Astrocyte of the spinal cord (primary cell): ENCODE measurements around the gene ZCCHC7.

ENCODE experiments used
- DNase-seq: peaks from one replicate; pipeline ENCODE4 v3.0.0; 2011; ENCODE audit warnings: low read depth, low spot score
- H3K4me3 ChIP-seq: 2 replicates; pipeline ENCODE4 v1.5.1; 2011; ENCODE audit warnings: low read depth, mild to moderate bottlenecking, low read length, moderate library complexity
- in situ Hi-C: cut with HindIII; loops from 2 replicates; pipeline ENCODE4 v1.10.0; 2017; ENCODE audit warnings: low sequenced_read_pairs
- TF ChIP-seq, protein P1 (sequence below): IDR thresholded peaks from 2 replicates; pipeline ENCODE4 v1.5.1; 2012; ENCODE audit warnings: low read depth, mild to moderate bottlenecking, low read length, inconsistent platforms

Gene ZCCHC7

DNA sequence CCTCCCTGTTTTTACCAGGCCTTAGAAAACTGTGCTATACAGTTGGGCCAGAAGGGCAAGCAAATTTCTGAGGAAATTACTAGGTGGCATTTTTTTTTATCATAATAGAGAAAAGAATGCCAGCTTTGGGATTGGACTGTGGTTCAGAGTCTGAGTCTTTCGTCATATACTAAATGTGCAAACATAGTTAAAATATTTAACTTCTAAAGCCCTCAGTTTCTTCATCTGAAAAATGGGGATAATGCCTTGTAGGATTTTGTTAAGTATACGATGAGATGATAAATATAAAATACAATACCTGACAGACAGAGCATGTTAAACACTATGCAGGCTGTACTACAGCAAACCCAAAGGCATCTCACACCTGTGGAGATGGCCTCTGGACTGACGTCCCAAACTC, 214.9 kb downstream of the ZCCHC7 start:
- DNase-seq, result no peak
- no peak overlapping the region for H3K4me3 ChIP-seq
- in situ Hi-C loops, result no loop called here
- TF ChIP-seq, protein P1, sequence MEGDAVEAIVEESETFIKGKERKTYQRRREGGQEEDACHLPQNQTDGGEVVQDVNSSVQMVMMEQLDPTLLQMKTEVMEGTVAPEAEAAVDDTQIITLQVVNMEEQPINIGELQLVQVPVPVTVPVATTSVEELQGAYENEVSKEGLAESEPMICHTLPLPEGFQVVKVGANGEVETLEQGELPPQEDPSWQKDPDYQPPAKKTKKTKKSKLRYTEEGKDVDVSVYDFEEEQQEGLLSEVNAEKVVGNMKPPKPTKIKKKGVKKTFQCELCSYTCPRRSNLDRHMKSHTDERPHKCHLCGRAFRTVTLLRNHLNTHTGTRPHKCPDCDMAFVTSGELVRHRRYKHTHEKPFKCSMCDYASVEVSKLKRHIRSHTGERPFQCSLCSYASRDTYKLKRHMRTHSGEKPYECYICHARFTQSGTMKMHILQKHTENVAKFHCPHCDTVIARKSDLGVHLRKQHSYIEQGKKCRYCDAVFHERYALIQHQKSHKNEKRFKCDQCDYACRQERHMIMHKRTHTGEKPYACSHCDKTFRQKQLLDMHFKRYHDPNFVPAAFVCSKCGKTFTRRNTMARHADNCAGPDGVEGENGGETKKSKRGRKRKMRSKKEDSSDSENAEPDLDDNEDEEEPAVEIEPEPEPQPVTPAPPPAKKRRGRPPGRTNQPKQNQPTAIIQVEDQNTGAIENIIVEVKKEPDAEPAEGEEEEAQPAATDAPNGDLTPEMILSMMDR, result no peak

DNA sequence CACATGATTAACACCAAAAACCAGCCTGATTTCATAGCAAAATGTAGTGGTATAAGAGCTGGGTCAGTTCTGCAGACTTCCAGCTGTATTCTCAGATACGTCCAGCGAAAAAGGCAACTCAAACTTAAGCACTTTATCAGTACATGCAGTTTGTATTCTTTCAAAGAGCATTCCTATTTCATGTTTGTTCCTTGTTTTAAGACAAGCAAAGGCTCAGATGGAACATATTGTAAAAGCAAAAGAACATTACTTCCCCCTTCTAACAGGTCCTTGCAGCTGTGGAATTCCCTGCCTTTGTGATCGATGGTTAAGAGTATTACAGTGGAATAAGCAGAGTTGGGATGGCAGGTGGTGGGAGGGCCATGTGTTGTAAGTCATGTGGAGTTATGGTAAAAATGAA, 215.8 kb downstream of the ZCCHC7 start:
- TF ChIP-seq, protein P1, result no peak
- H3K4me3 ChIP-seq, result no peak overlapping the region
- in situ Hi-C loops, result no loop called here
- no peak for DNase-seq

DNA sequence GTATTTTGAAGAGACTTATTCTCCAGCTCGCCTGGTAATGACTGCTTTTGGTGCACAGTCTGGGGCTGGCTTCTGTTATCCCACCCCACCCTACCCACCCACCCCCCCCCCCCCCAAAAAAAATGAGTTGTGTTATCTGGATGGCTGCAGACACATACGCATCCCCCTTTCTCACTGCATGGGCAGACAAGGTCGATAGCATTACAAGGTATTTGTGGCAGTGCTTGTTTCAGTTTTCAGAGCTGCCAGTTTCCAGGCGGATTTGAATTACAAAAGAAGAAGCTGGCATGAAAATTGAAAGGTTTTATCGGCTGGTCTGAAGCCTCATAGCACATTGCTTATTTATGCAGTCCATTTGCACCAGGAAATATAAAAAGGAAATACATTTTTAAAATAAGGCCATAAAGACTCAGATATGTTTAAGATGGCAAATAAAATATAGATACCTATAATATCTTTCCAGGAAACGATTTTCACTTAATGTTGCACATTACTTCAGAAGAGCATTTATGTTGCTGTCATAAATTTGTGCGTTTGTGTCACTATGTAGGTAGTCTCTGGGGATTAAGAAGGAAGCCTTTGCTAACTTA, 217.0 kb downstream of the ZCCHC7 start:
- TF ChIP-seq, protein P1, result no peak
- no peak for DNase-seq
- no peak overlapping the region for H3K4me3 ChIP-seq
- in situ Hi-C loops, result no loop called here

DNA sequence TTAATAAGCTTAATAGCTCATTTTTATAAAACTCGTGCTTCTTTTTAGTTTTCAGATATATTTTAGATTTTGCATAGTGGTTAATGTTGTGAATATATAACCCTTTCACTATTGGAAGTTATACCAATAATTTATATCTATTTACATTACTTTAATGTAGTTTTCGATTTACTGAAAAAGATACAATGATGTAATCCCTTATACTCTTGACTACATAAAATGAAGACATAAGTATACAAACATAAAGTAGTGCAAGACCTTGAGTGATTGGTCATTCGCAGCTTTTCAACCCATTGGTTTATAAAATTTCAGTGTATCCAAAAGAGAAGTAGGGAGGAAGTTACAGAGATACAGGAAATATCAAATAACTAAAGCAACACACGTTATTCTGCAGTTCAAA, 217.8 kb downstream of the ZCCHC7 start:
- TF ChIP-seq, protein P1, result no peak
- H3K4me3 ChIP-seq, result no peak overlapping the region
- in situ Hi-C loops, result no loop called here
- DNase-seq, result no peak

DNA sequence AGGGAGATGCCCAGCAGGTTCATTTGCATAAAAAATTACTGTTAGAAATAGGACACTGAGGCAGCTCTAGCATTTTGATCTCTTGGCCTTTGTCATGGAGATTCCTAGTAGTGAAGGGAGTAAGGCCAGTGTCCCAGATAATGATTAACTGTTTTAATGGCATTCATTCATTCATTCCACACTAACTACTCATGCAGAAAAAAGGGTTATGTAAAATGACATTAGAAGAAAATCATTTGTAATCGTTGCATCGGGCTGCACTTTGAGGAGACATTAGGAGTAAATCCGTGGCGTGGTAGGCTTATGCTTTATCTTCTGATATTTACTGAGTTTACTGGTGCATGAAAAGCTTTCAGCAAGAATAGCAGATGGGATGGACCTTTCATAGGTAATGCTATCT, 219.5 kb downstream of the ZCCHC7 start:
- no peak overlapping the region for H3K4me3 ChIP-seq
- TF ChIP-seq, protein P1, result no peak
- in situ Hi-C loops, result no loop called here
- DNase-seq, result no peak

DNA sequence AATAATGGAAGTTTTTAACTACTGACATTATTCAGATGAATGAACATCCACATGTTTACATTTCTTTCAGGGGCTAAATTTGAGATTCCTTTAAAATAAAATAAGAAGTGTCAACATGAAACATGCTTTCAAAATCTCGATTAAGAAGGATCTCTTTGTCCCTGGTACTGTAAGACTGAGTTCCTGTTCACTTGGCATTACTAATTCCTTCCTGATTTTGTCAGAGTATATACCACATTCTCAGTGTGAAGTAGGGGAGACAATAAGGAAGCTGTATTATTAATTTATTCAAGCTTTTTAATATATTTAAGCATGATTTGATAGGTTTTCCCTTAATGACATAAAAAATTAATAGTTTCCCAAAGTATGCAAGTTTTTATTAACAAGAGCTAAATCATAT, 220.6 kb downstream of the ZCCHC7 start:
- in situ Hi-C loops, result no loop called here
- DNase-seq, result no peak
- TF ChIP-seq, protein P1, result no peak
- no peak overlapping the region for H3K4me3 ChIP-seq

DNA sequence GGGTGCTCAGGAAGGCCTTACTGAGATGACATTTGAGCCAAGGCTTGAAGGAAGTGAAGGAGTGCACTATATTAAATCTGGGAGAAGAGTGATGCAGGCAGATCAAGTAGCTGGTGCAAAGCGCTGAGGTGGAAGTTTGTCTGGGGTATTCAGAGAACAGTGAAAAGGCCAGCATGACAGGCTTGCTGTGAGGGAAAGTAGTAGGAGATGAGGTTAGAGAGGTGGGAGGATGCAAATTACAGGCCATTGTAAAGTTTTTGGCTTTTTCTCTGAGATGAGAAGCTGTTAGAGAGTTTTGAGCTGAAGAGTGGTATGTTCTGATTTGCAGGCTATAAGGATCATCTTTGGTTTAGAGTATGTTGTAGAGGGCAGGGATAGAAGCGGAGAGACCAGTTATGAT, 221.3 kb downstream of the ZCCHC7 start:
- TF ChIP-seq, protein P1, result no peak
- H3K4me3 ChIP-seq, result no peak overlapping the region
- DNase-seq, result no peak
- in situ Hi-C loops, result no loop called here
